Measurements from ENCODE around the gene STEAP4. TPM values are rescaled to one million over a fixed set of nuclear protein-coding genes. Genes with fewer than 3 reads are reported as not detected.

Gene STEAP4
- polyA plus RNA-seq, 1 donor (not counting 4 experiments of a cell fraction or from before 2014, with no cell fraction given) = 2.0 TPM

GRCh38 chr7:88253640-88254039 is 53.1 kb downstream of the STEAP4 start:
- Histone ChIP-seq H2AFZ (ENCODE audit: control insufficient read depth, low read length) (no peak overlapping the region), H4K20me1 (ENCODE audit: control insufficient read depth, extremely low read depth, insufficient read depth, low read length) (no peaks in the 10 kb centered on the region), H3K4me3 (ENCODE audit: control insufficient read depth in 2 of 3, extremely low read depth in 1 of 3, insufficient read depth in 2 of 3, low read depth in 1 of 3, low read length in 3 of 3) (no peak overlapping the region), H3K27ac (ENCODE audit: control insufficient read depth, insufficient read depth, low read length) (no peak overlapping the region), H3K9me3 (ENCODE audit: control insufficient read depth, low read depth, low read length) (peaks cover 6% of the 10 kb centered on the region), H3K36me3 (ENCODE audit: control insufficient read depth in 2 of 2, extremely low read depth in 1 of 2, insufficient read depth in 2 of 2, low read length in 2 of 2) (no peaks in the 10 kb centered on the region), H3K4me1 (ENCODE audit: control insufficient read depth, extremely low read depth, insufficient read depth, low read length) (peaks cover 15% of the 10 kb centered on the region), H3K4me2 (ENCODE audit: control insufficient read depth, extremely low read depth, insufficient read depth, low read depth, low read length) (no peak overlapping the region), H3K9me1 (ENCODE audit: control insufficient read depth, extremely low read depth, insufficient read depth, low read length) (no peaks in the 10 kb centered on the region), H3K79me2 (ENCODE audit: control insufficient read depth, insufficient read depth, low read length) (no peaks in the 10 kb centered on the region), H3K9ac (ENCODE audit: control insufficient read depth, extremely low read depth, insufficient read depth, low read length) (no peak overlapping the region), H3K27me3 (ENCODE audit: control insufficient read depth, extremely low read depth, insufficient read depth, low read length) (no peaks in the 10 kb centered on the region)
- FAIRE-seq (no peak), DNase-seq (ENCODE audit: low read depth, low spot score) (no peak)
- no peak for TF ChIP-seq EZH2 (IDR thresholded peaks at IDR 0.05; ENCODE audit: low read length)
- TF ChIP-seq, protein P1, sequence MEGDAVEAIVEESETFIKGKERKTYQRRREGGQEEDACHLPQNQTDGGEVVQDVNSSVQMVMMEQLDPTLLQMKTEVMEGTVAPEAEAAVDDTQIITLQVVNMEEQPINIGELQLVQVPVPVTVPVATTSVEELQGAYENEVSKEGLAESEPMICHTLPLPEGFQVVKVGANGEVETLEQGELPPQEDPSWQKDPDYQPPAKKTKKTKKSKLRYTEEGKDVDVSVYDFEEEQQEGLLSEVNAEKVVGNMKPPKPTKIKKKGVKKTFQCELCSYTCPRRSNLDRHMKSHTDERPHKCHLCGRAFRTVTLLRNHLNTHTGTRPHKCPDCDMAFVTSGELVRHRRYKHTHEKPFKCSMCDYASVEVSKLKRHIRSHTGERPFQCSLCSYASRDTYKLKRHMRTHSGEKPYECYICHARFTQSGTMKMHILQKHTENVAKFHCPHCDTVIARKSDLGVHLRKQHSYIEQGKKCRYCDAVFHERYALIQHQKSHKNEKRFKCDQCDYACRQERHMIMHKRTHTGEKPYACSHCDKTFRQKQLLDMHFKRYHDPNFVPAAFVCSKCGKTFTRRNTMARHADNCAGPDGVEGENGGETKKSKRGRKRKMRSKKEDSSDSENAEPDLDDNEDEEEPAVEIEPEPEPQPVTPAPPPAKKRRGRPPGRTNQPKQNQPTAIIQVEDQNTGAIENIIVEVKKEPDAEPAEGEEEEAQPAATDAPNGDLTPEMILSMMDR (optimal IDR thresholded peaks at IDR 0.05 in 1 of 3, IDR thresholded peaks at IDR 0.05 in 1 of 3, conservative IDR thresholded peaks at IDR 0.05 in 1 of 3; ENCODE audit: extremely low read depth in 1 of 3, insufficient read depth in 2 of 3, low read length in 3 of 3) = no peak
- dilution Hi-C loops (cut with MboI; ENCODE audit: extremely low pct_ligation_motif_present, low sequenced_read_pairs) = no loop called here

DNA sequence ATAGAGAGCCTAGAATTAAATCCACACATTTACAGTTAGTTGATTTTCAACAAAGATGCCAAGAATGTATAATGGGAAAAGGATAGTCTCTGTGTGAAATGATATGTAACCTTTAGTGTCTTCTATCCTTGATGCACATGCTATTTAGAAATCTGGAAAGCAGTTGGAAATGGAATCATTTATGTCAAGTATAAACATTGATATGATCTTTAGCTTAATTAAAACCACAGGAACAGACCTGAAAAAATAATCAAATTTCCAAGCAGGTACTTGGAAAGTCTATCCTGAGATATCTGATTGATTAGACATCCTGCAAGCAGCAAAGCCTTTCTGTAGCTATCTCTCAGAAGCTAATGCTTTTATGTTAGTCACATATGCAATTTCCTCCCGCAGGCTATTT is 62.4 kb downstream of the STEAP4 start:
- no peak for DNase-seq (ENCODE audit: low read depth, low spot score)
- H3K4me1 ChIP-seq (ENCODE audit: control insufficient read depth, extremely low read depth, insufficient read depth, low read length) = no peaks in the 10 kb centered on the region
- no peak overlapping the region for H3K4me2 ChIP-seq (ENCODE audit: control insufficient read depth, extremely low read depth, insufficient read depth, low read depth, low read length)
- no peaks in the 10 kb centered on the region for H4K20me1 ChIP-seq (ENCODE audit: control insufficient read depth, extremely low read depth, insufficient read depth, low read length)
- dilution Hi-C loops (cut with MboI; ENCODE audit: extremely low pct_ligation_motif_present, low sequenced_read_pairs) = no loop called here
- TF ChIP-seq, protein P1 (optimal IDR thresholded peaks at IDR 0.05 in 1 of 3, IDR thresholded peaks at IDR 0.05 in 1 of 3, conservative IDR thresholded peaks at IDR 0.05 in 1 of 3; ENCODE audit: extremely low read depth in 1 of 3, insufficient read depth in 2 of 3, low read length in 3 of 3) = no peak
- no peak for TF ChIP-seq EZH2 (IDR thresholded peaks at IDR 0.05; ENCODE audit: low read length)
- H3K36me3 ChIP-seq (ENCODE audit: control insufficient read depth in 2 of 2, extremely low read depth in 1 of 2, insufficient read depth in 2 of 2, low read length in 2 of 2) = no peaks in the 10 kb centered on the region
- no peaks in the 10 kb centered on the region for H3K9me3 ChIP-seq (ENCODE audit: control insufficient read depth, low read depth, low read length)
- no peaks in the 10 kb centered on the region for H3K9me1 ChIP-seq (ENCODE audit: control insufficient read depth, extremely low read depth, insufficient read depth, low read length)
- H3K27ac ChIP-seq (ENCODE audit: control insufficient read depth, insufficient read depth, low read length) = no peak overlapping the region
- H3K4me3 ChIP-seq (ENCODE audit: control insufficient read depth in 2 of 3, extremely low read depth in 1 of 3, insufficient read depth in 2 of 3, low read depth in 1 of 3, low read length in 3 of 3) = no peak overlapping the region
- H3K79me2 ChIP-seq (ENCODE audit: control insufficient read depth, insufficient read depth, low read length) = no peaks in the 10 kb centered on the region
- no peak for FAIRE-seq
- no peaks in the 10 kb centered on the region for H3K27me3 ChIP-seq (ENCODE audit: control insufficient read depth, extremely low read depth, insufficient read depth, low read length)
- H3K9ac ChIP-seq (ENCODE audit: control insufficient read depth, extremely low read depth, insufficient read depth, low read length) = no peak overlapping the region
- no peak overlapping the region for H2AFZ ChIP-seq (ENCODE audit: control insufficient read depth, low read length)

Data from keratinocyte (primary cell).